ENCODE data around the gene OR2A25.
"Not testable (repeated sequence)": the region's sequence is repeated elsewhere in the genome, so short reads cannot be mapped to it uniquely, and the experiment has no call there.

Gene OR2A25

GRCh38 chr7:144049491-144049890, 20.1 kb upstream of the OR2A25 start:
- no peak overlapping the region for H2BK120ac ChIP-seq (ENCODE audit: low read depth, low read length)
- H3K9me3 ChIP-seq (replicated peaks in 1 of 2; ENCODE audit: control insufficient read depth in 2 of 2, insufficient read depth in 1 of 2, low read depth in 1 of 2, low read length in 2 of 2), result no peaks in the 10 kb centered on the region
- no peak overlapping the region for H2AK5ac ChIP-seq (ENCODE audit: low read depth, low read length)
- H2AFZ ChIP-seq (ENCODE audit: low read length), result no peak overlapping the region
- H3K36me3 ChIP-seq (replicated peaks in 1 of 2; ENCODE audit: control insufficient read depth in 2 of 2, insufficient read depth in 2 of 2, low read length in 2 of 2), result no peaks in the 10 kb centered on the region
- no peak overlapping the region for H2BK15ac ChIP-seq (ENCODE audit: low read length)
- no peak overlapping the region for H4K8ac ChIP-seq (ENCODE audit: low read depth, low read length)
- no peak for DNase-seq (ENCODE audit: low spot score)
- H3K79me1 ChIP-seq (ENCODE audit: low read depth, low read length), result no peaks in the 10 kb centered on the region
- no peak overlapping the region for H2BK12ac ChIP-seq (ENCODE audit: low read length)
- H3K27ac ChIP-seq (replicated peaks; ENCODE audit: low read length), result no peak overlapping the region
- H3K4me2 ChIP-seq (ENCODE audit: insufficient read depth, low read length, poor library complexity, severe bottlenecking), result no peak overlapping the region
- no peak overlapping the region for H3K23ac ChIP-seq (ENCODE audit: low read depth, low read length, poor library complexity)
- no peak overlapping the region for H4K91ac ChIP-seq (ENCODE audit: low read depth, low read length, poor library complexity)
- no peak overlapping the region for H2BK5ac ChIP-seq (ENCODE audit: low read length)
- no peak overlapping the region for H3K14ac ChIP-seq (ENCODE audit: low read length)
- no peaks in the 10 kb centered on the region for H3K4me1 ChIP-seq (ENCODE audit: control insufficient read depth in 2 of 2, insufficient read depth in 1 of 2, low read depth in 1 of 2, low read length in 2 of 2)
- no peak overlapping the region for H3K18ac ChIP-seq (ENCODE audit: low read length)
- H3K9ac ChIP-seq (ENCODE audit: low read depth, low read length, poor library complexity), result no peak overlapping the region
- no peak overlapping the region for H3K4ac ChIP-seq (ENCODE audit: low read length)
- no peak overlapping the region for H3K4me3 ChIP-seq (ENCODE audit: low read length in 2 of 2)
- no peaks in the 10 kb centered on the region for H3K27me3 ChIP-seq (ENCODE audit: control insufficient read depth in 3 of 3, insufficient read depth in 3 of 3, low read depth in 1 of 3, low read length in 3 of 3)
- WGBS, 2 donors (ENCODE audit: extremely low coverage in 2 of 2, insufficient read length in 2 of 2, insufficient replicate concordance in 1 of 2), result no CpG with 5 or more reads among the region's 2 CpGs

- no peaks in the 10 kb centered on the region for H3K9me3 ChIP-seq (replicated peaks in 1 of 2; ENCODE audit: control insufficient read depth in 2 of 2, insufficient read depth in 1 of 2, low read depth in 1 of 2, low read length in 2 of 2)
- no peak overlapping the region for H3K27ac ChIP-seq (replicated peaks; ENCODE audit: low read length)
- no peak overlapping the region for H2BK12ac ChIP-seq (ENCODE audit: low read length)
- no peak overlapping the region for H3K14ac ChIP-seq (ENCODE audit: low read length)
- no peak overlapping the region for H3K18ac ChIP-seq (ENCODE audit: low read length)
- no peak overlapping the region for H2BK15ac ChIP-seq (ENCODE audit: low read length)
- no peak overlapping the region for H2AK5ac ChIP-seq (ENCODE audit: low read depth, low read length)
- H2BK5ac ChIP-seq (ENCODE audit: low read length), result no peak overlapping the region
- no peak overlapping the region for H3K4me2 ChIP-seq (ENCODE audit: insufficient read depth, low read length, poor library complexity, severe bottlenecking)
- H3K4ac ChIP-seq (ENCODE audit: low read length), result no peak overlapping the region
- no peaks in the 10 kb centered on the region for H3K36me3 ChIP-seq (replicated peaks in 1 of 2; ENCODE audit: control insufficient read depth in 2 of 2, insufficient read depth in 2 of 2, low read length in 2 of 2)
- DNase-seq (ENCODE audit: low spot score), result no peak
- no peaks in the 10 kb centered on the region for H3K27me3 ChIP-seq (ENCODE audit: control insufficient read depth in 3 of 3, insufficient read depth in 3 of 3, low read depth in 1 of 3, low read length in 3 of 3)
- H3K4me3 ChIP-seq (ENCODE audit: low read length in 2 of 2), result no peak overlapping the region
- WGBS, 2 donors (ENCODE audit: extremely low coverage in 2 of 2, insufficient read length in 2 of 2, insufficient replicate concordance in 1 of 2), result no CpG with 5 or more reads among the region's 3 CpGs
- no peak overlapping the region for H2AFZ ChIP-seq (ENCODE audit: low read length)
- H3K9ac ChIP-seq (ENCODE audit: low read depth, low read length, poor library complexity), result no peak overlapping the region
- no peak overlapping the region for H3K23ac ChIP-seq (ENCODE audit: low read depth, low read length, poor library complexity)
- no peak overlapping the region for H4K8ac ChIP-seq (ENCODE audit: low read depth, low read length)
- no peaks in the 10 kb centered on the region for H3K4me1 ChIP-seq (ENCODE audit: control insufficient read depth in 2 of 2, insufficient read depth in 1 of 2, low read depth in 1 of 2, low read length in 2 of 2)
- no peak overlapping the region for H2BK120ac ChIP-seq (ENCODE audit: low read depth, low read length)
- H3K79me1 ChIP-seq (ENCODE audit: low read depth, low read length), result no peaks in the 10 kb centered on the region
- H4K91ac ChIP-seq (ENCODE audit: low read depth, low read length, poor library complexity), result no peak overlapping the region
Observed at GRCh38 chr7:144050093-144050492, 19.5 kb upstream of the OR2A25 start.

- H2AFZ ChIP-seq (ENCODE audit: low read length); H3K4me1 ChIP-seq (ENCODE audit: control insufficient read depth in 2 of 2, insufficient read depth in 1 of 2, low read depth in 1 of 2, low read length in 2 of 2); H2BK120ac ChIP-seq (ENCODE audit: low read depth, low read length); H2BK5ac ChIP-seq (ENCODE audit: low read length); H3K18ac ChIP-seq (ENCODE audit: low read length); H2AK5ac ChIP-seq (ENCODE audit: low read depth, low read length); H3K23ac ChIP-seq (ENCODE audit: low read depth, low read length, poor library complexity); H2BK12ac ChIP-seq (ENCODE audit: low read length); H3K9me3 ChIP-seq (replicated peaks in 1 of 2; ENCODE audit: control insufficient read depth in 2 of 2, insufficient read depth in 1 of 2, low read depth in 1 of 2, low read length in 2 of 2); H4K8ac ChIP-seq (ENCODE audit: low read depth, low read length); H3K14ac ChIP-seq (ENCODE audit: low read length); H3K4me2 ChIP-seq (ENCODE audit: insufficient read depth, low read length, poor library complexity, severe bottlenecking); H3K27me3 ChIP-seq (ENCODE audit: control insufficient read depth in 3 of 3, insufficient read depth in 3 of 3, low read depth in 1 of 3, low read length in 3 of 3); H3K27ac ChIP-seq (replicated peaks; ENCODE audit: low read length); DNase-seq (ENCODE audit: low spot score); H3K9ac ChIP-seq (ENCODE audit: low read depth, low read length, poor library complexity); H3K4me3 ChIP-seq (ENCODE audit: low read length in 2 of 2); H4K91ac ChIP-seq (ENCODE audit: low read depth, low read length, poor library complexity); H3K79me1 ChIP-seq (ENCODE audit: low read depth, low read length); H3K4ac ChIP-seq (ENCODE audit: low read length); H2BK15ac ChIP-seq (ENCODE audit: low read length); H3K36me3 ChIP-seq (replicated peaks in 1 of 2; ENCODE audit: control insufficient read depth in 2 of 2, insufficient read depth in 2 of 2, low read length in 2 of 2): not testable (repeated sequence)
- no CpG with 5 or more reads among the region's 8 CpGs for whole genome bisulfite sequencing, 2 donors (ENCODE audit: extremely low coverage in 2 of 2, insufficient read length in 2 of 2, insufficient replicate concordance in 1 of 2)
Observed at GRCh38 chr7:144050884-144051283, 18.7 kb upstream of the OR2A25 start.

GRCh38 chr7:144057954-144058353, 11.7 kb upstream of the OR2A25 start:
- no peak overlapping the region for H3K14ac ChIP-seq (ENCODE audit: low read length)
- no peaks in the 10 kb centered on the region for H3K36me3 ChIP-seq (replicated peaks in 1 of 2; ENCODE audit: control insufficient read depth in 2 of 2, insufficient read depth in 2 of 2, low read length in 2 of 2)
- no peak overlapping the region for H3K4me3 ChIP-seq (ENCODE audit: low read length in 2 of 2)
- H2BK120ac ChIP-seq (ENCODE audit: low read depth, low read length), result no peak overlapping the region
- H3K23ac ChIP-seq (ENCODE audit: low read depth, low read length, poor library complexity), result no peak overlapping the region
- no peaks in the 10 kb centered on the region for H3K27me3 ChIP-seq (ENCODE audit: control insufficient read depth in 3 of 3, insufficient read depth in 3 of 3, low read depth in 1 of 3, low read length in 3 of 3)
- H4K8ac ChIP-seq (ENCODE audit: low read depth, low read length), result no peak overlapping the region
- DNase-seq (ENCODE audit: low spot score), result no peak
- no peak overlapping the region for H2BK15ac ChIP-seq (ENCODE audit: low read length)
- no peaks in the 10 kb centered on the region for H3K79me1 ChIP-seq (ENCODE audit: low read depth, low read length)
- H3K4me1 ChIP-seq (ENCODE audit: control insufficient read depth in 2 of 2, insufficient read depth in 1 of 2, low read depth in 1 of 2, low read length in 2 of 2), result no peaks in the 10 kb centered on the region
- H3K4ac ChIP-seq (ENCODE audit: low read length), result no peak overlapping the region
- no CpG with 5 or more reads among the region's 3 CpGs for WGBS, 2 donors (ENCODE audit: extremely low coverage in 2 of 2, insufficient read length in 2 of 2, insufficient replicate concordance in 1 of 2)
- H3K18ac ChIP-seq (ENCODE audit: low read length), result no peak overlapping the region
- no peak overlapping the region for H4K91ac ChIP-seq (ENCODE audit: low read depth, low read length, poor library complexity)
- no peak overlapping the region for H3K4me2 ChIP-seq (ENCODE audit: insufficient read depth, low read length, poor library complexity, severe bottlenecking)
- H2BK12ac ChIP-seq (ENCODE audit: low read length), result no peak overlapping the region
- no peak overlapping the region for H3K27ac ChIP-seq (replicated peaks; ENCODE audit: low read length)
- H2AK5ac ChIP-seq (ENCODE audit: low read depth, low read length), result no peak overlapping the region
- no peak overlapping the region for H3K9ac ChIP-seq (ENCODE audit: low read depth, low read length, poor library complexity)
- no peaks in the 10 kb centered on the region for H3K9me3 ChIP-seq (replicated peaks in 1 of 2; ENCODE audit: control insufficient read depth in 2 of 2, insufficient read depth in 1 of 2, low read depth in 1 of 2, low read length in 2 of 2)
- no peak overlapping the region for H2AFZ ChIP-seq (ENCODE audit: low read length)
- H2BK5ac ChIP-seq (ENCODE audit: low read length), result no peak overlapping the region
